Activated CD4-positive, alpha-beta T cell treated with anti-CD3 and anti-CD28 coated beads, Interleukin-2, amount 50 U/mL, for 1 hour (primary cell): ENCODE measurements around the gene PTPDC1.
A peak's percentile ranks its signal among the peaks of the same experiment; 100 is the strongest.

Experiments used
- DNase-seq: peaks from one replicate; pipeline ENCODE4 v3.0.0-alpha.2; 2020

PTPDC1 gene, protein sequence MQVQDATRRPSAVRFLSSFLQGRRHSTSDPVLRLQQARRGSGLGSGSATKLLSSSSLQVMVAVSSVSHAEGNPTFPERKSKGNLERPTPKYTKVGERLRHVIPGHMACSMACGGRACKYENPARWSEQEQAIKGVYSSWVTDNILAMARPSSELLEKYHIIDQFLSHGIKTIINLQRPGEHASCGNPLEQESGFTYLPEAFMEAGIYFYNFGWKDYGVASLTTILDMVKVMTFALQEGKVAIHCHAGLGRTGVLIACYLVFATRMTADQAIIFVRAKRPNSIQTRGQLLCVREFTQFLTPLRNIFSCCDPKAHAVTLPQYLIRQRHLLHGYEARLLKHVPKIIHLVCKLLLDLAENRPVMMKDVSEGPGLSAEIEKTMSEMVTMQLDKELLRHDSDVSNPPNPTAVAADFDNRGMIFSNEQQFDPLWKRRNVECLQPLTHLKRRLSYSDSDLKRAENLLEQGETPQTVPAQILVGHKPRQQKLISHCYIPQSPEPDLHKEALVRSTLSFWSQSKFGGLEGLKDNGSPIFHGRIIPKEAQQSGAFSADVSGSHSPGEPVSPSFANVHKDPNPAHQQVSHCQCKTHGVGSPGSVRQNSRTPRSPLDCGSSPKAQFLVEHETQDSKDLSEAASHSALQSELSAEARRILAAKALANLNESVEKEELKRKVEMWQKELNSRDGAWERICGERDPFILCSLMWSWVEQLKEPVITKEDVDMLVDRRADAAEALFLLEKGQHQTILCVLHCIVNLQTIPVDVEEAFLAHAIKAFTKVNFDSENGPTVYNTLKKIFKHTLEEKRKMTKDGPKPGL

DNA sequence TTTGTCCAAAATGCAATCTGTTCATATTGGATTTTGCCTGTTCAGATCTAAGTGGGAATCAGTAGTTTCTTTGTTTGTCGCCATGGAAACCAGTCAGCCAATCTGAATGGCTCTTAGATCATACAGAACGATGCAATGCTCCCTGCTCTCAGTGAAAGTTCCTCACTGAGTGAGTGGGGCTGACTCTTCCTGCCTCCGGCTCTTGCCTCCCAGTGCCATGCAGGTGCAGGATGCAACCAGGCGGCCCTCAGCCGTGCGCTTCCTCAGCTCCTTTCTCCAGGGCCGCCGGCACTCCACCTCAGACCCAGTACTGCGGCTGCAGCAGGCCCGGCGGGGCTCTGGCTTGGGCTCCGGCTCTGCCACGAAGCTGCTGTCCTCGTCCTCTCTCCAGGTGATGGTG lies at the start of gene PTPDC1:
TSS of gene PTPDC1 (plus strand) at position 151 of the 400 bp plus-strand sequence. CDS start at position 218, 67 bp downstream.
- no peak for DNase-seq

DNA sequence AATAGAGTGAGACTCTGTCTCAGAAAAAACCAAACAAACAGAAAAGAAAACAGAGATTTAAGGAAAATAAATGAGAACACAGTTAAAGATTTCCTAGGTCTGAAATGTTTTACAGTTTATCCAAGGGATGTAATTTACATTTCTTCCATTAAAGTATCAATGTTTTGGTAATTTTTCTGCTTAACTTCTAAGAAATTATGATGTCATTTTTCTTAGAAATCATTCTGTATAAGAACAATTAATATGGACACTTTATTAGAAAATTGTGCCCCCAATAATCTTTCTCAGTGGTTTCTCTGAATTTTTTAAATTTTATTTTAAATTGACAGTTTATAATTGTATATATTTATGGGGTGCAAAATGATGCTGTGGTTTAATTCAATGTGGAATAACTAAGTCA lies 49.8 kb upstream of the PTPDC1 start:
- no peak for DNase-seq

DNA sequence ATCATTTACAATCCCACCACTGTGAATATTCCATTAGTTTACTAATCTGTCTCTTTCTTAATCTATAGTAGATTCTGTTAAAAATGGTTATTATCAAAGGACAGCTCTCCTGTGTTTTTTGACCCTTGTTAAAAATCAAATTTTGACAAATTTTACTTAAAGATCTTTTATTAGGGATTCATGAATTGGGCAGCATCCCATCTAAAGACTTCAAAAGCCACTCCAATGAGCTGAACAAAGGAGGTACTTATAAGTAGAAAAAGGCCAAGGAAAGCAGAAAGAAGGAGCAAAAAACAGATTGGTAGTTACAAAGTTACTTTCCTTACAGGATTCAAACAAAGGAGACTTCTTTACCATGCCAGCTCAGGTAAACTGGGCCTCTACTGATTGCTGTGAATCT lies 44.5 kb upstream of the PTPDC1 start:
- DNase-seq: no peak

DNA sequence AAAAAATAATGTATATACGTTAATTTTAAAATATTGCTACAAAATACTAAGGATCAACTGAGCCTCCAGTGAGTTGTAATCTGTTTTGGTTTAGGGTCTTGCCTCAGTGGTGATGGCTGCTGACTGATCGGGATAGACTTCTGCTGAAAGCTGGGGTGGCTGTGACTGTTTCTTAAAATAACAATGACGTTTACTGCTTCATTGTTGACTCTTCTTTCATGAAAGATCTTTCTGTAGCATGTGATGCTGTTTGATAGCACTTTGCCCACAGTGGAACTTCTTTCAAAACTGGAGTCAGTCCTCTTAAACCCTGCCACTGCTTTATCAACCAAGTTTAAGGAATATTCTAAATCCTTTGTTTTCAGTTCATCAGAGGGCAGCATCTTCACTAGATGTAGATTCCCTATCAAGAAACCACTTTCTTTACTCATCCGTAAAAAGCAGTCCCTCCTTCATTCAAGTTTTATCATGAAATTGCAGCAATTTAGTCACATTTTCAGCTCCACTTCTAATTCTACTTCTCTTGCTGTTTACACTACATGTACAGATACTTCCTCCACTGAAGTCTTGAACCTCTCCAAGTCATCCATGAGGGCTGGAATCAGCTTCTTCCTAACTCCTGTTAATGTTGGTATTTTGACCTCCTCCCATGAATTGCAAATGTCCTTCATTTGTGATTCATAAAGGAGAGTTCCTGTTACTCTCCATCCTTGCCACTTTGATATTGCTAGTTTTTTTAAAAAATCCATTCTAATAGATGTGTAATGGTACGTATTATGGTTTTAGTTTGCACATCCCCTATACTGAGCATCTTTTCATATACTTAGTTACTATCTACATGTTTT lies 41.5 kb upstream of the PTPDC1 start:
- no peak for DNase-seq

DNA sequence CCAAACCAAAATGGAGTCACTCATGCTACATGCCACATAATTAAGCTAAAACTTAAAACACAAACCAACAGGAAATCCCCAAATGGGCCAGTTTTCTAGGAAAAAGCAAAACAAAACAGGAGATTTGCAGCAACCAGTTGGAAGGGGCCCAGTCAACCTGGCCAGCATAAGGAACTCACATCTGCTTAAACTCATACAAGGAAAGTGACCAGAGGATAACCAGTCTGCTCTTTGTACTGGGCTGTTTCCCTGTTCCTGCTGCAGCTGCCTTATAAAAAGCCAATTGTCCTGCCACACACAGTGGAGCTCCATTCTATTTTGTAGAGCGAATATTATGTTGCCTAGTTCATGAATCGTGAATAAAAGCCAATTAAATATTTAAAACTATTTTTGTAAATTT lies 29.5 kb upstream of the PTPDC1 start:
- DNase-seq: no peak

DNA sequence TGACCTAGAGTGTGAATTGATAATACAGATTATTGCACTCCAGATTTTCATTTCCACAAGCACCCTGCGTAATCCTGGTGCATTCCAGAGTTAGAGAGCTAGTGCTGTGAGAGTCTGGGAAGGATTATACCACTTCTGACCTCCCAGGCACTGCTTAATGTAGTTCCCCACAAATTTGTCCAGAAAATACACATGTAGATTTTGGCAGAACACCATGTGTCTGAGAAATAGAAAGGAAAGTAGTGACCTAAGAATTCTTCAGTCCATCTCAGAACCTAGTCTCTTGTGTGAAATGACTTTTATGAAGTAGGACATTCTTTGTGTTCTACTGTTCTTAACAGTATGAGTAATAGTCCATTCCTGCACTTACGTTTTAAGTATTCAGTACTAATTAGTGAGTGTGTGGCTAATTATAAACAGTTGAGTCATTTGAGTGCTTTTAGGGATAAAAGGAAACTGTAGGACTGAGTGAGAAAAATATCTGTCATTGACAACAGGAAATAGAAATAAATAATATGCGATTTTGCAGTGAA lies 27.8 kb upstream of the PTPDC1 start:
- DNase-seq: no peak

DNA sequence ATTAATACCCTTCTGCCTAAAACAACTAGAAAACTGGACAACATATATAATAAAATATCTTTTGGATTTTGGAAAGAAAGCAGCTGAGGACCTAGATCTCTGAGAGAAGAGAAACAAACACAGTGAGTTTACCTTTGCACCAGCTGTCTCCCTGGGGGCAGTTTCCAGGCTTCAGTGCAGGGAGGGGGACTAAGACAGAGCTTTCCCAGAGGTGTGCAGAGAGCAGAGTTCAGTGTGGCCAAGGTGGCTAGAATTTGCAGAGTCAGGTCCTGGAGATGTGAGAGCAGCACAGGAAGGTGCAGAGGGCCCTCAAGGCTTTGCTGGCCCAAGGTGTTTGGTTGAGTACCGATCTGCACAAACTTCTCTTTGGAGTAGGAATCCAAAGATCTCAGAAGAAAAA lies 26.3 kb upstream of the PTPDC1 start:
- DNase-seq: no peak

DNA sequence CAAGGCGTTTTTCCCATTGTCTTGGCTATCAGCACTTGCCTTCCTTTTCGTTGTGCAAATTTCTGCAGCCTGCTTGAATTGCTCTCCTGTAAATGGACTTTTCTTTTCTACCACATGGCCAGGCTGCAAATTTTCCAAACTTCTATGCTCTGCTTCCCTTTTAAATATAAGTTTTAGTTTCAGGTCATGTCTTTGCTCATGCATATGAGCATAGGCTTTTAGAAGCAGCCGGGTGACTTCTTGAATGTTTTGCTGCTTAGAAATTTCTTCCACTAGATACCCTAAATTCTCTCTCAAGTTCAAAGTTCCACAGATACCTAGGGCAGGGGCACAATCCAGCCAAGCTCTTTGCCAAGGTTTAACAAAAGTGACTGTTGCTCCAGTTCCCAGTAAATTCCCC lies 22.4 kb upstream of the PTPDC1 start:
- DNase-seq: no peak

DNA sequence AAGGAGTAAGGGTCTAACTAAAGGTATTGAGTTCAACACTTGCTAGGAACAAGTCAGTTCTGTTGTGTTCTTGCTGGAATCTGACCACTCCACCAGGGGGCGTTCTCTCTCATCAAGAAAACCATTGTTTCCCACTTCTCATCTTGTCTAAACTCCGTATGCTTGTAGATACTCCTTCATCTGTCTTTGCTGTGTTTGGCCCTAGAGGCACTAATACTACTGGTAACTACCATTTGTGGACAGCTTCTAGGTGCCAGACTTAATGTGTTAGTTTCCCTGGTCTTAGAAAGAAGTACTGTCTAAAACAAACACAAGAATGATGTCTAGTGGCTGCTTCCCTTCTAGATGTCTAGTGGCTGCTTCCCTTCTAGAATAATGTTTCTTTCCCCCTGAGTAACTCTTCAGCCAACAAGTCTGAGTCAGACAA lies 18.7 kb upstream of the PTPDC1 start:
- peak; percentile 70 for DNase-seq

DNA sequence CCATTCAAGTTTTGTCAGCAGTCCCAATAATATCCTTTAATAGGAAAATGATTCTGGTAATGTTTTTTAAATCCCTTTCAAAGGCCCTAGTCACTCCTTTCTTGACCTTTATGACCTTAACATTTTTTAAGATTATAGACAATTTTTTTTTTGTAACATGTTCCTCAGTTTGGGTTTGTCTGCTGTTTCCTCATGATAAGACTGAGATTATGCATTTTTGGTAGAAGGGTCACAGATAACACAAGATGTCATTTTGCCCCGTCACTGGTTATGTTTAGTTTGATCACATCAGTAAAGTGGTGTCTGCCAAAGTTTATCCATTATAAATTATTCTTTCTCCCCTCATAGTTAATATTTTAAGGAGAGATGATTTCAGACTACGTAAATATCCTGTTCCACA lies 16.0 kb upstream of the PTPDC1 start:
- DNase-seq: no peak

DNA sequence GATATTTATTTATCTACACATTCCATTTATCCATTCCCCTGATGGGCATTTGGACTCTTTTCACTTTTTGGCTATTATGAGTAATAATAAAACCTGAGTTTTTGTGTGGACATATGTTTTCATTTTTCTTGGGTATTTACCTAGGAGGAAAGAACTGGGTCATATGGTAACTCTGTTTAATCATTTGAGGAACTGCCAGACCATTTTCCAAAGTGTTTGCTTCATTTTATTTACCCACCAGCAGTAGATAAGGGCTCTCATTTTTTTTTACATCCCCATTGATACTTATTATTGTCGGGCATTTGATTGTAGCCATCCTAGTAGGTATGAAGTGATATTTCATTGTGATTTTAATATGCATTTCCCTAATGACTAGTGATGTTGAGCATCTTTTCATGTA lies 7.7 kb upstream of the PTPDC1 start:
- DNase-seq: no peak

DNA sequence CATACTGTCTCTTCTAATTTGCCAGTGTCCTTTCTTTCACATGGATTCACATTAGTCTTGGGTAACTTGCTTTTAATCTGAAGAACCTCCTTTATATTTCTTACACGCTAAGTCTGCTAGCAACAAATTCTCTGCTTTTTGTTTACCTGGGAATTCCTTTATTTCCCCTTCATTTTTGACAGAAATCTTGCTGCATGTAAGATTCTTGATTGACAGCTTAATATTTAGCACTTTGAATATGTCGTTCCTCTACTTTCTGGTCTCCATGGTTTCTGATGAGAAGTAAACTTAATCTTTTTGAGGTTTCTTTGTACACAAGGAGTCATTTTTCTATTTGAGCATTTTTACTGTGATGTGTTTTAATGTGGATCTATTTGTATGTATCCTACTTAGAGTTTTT lies 6.2 kb upstream of the PTPDC1 start:
- DNase-seq: no peak

DNA sequence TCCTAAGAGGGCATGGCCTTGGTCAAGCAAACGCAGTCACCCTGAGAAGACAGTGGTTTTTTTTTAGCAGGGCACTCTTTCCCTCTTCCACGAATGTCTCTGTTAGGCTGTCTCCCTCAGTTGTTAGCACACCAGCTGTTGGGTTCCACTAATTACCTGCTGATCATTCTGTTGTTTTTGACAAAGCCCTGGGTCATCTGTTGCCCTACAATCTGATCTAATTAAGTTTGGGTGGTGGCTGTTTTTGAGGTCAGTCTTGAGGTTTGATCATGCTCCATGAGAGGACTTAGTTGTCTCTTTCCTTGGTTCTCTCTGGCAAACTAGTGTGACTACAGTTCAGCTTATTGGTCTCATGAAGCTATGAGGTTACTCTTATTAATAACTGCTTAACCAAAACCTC lies 5.0 kb upstream of the PTPDC1 start:
- no peak for DNase-seq

DNA sequence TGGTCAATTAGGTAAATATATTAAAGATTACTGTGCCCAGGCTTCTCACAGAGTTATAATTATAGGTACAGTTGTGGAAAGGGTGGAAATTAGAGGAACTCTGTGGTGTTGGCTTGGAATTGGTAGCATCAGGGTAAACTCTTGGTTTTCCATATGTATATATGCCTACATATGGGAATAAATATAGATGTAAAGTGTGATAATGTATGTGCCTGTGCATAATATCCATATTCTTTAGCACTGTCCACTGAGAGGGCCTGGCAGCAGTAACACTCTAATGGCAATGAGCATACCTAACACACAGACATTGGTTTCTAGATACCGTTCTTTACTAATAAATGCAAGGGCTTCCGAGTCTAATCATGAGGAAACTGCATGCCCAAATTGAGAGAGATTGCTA lies 4.0 kb upstream of the PTPDC1 start:
- DNase-seq: no peak

DNA sequence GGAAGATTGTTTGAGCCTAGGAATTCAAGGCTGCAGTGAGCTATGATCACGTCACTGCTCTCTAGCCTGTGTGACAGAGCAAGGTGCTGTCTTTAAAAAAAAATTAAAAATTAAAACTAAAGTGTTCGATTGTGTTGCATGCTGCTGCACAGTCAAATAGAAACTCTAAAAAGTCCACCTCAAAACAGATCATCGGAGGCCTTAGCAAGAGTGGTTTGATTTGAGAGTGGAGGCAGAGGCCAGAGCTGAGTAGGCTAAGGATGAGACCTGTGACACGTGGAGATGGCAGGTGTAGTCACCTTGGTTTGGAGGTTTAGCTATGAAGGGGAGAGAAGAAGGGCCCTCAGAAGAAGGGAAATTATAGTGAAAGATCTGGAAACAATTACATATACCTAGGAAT lies 2.8 kb upstream of the PTPDC1 start:
- no peak for DNase-seq

DNA sequence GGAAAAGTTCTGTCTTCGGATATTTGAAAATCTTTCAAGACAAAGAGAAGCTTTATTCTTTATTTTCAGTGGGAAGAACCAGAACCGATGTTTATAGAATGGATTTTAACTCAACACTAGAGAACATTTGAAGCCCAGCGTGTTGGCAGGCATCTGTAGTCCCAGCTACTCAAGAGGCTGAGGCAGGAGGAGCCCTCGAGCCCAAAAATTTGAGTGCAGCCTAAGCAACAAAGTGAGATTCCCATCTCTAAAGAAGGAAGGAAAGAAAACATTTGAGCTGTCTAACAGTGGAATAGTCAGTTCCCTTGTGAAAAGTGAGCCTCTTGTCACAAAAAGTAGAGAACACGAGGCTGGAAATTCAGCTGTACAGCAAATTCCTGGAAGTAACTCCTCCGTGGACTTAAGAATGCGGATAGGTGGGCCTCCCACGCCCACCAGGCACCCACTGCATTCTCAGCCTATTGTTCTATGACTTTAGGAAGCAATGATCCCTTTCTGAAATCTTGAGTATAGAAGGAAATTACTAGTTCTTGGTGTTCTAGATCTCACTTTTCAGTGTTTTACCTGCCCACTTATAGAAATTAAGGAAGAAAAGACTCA lies 2.3 kb upstream of the PTPDC1 start:
- DNase-seq: no peak

DNA sequence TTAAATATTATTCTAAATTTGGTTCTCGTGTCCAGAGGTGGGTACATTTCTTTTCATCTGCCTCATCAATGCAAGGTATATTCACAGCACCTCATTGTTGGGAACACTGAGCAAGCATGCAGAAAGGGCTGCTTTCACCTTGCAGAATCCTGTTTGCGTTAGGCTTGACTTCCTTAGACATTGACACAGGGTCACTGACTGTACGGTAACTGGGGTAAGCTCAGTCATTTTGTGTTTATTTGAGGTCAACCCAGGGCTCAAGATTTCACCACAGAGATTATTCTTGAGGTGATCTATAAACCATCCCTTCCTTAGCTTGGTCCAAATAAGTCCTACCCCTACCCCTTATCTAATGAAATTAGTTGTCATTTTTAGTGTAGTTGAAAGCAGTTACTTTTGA lies 1.7 kb upstream of the PTPDC1 start:
- DNase-seq: no peak

DNA sequence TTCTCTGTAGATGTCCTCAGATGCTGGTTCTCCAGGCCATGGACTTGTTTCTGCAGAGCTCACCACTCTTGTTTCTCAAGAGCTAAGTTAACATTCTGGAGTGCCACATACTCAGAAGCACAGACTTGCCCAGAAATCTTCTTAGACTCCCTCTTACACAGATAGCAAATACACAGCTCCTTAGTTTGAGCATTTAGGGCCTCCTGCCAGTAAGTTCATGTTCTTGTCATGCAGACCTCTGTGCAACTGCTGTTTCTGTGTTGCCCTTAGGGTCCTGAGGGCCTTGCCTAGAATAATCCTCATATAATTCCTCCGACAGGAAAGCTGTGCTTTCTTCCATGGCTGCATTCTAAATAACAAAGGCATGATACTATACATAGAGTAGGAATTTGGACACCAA lies 1.3 kb upstream of the PTPDC1 start:
- no peak for DNase-seq

DNA sequence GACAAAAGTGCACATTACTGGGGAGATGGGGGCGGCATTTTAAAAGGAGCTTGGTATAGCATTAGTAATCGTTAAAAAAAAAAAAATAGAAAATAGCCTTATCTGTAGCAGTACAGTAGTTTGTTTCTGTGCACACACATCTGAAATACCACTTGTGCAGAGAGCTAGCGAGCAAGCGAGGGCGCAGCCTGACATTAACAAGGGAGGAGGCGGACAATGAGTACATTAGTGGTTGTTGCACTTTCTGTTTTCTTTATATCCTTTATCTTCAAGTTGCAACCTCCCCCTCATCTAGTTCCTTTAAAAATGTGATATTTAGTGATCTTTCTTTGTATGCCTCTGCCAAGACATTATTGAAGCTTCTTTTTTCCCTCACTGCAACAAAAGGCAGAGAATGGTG lies 880 bp upstream of the PTPDC1 start:
- DNase-seq: no peak

DNA sequence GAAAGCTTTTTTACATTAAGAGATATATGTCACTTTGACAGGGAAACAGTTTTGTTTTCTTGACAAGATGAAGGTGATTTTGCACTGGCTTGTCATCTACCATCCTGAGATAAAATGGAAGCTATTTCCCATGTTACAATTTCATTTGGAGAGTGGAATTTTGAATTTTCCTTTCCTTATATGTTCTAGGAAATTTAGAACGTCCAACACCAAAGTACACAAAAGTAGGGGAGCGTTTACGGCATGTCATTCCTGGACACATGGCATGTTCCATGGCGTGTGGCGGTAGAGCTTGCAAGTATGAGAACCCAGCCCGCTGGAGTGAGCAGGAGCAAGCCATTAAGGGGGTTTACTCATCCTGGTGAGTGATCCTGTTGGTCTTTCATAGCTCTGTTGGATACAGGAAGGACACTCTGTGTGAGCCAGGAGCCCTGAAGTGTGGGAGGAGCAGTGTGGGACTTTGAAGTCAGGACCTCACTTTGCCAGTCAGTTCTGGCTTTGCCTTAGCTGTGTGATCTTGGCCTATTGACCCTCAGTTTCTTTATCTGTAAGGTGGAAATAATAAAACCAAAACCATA lies 887 bp downstream of the PTPDC1 start:
- DNase-seq: no peak

DNA sequence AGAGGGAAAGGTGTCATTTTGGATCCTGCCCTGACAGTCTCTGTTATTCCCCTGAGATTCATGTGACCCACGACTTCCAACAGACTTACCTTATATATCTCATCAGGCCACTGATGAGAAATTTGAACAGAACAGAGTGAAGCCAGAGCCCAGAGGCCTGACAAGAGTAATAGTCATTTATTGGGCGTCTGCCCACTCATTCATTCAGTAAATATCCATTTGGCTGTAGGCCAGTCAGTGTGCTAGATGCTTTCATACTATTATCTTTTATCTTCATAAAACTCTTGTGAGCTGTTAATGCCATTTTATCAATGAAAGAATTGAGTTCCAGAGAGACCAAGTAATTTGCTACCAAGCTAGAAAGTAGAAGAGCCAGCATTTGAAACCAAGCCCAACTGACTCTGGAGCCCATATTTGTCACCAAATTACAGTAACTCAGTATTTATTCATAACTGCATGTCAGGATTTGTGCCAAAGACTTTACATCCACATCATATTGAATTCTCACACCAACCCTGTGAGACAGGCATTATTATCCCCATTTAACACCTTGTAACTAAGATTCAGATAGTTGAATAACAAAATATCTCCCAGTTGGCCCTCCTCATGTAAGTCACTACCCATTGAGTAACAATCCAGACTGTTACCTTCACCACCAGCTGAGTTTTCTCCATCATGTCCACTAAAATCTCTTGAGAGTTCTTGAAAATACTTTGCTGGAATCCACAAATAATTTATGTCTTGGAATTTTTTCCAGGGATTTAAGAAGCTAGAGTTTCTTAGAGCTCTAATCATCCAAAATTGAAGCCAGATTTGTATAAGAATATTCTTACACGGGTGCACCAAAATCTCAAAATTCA lies 2.5 kb downstream of the PTPDC1 start:
- no peak for DNase-seq
